Esophagus squamous epithelium (tissue), 5 donors: ENCODE measurements around the gene DDR2. TPM values are rescaled to one million over a fixed set of nuclear protein-coding genes. Genes with fewer than 3 reads are reported as not detected.

ENCODE experiments used
- DNase-seq: peaks from one replicate; lab custom pipeline; 2025; lab: John Stamatoyannopoulos, UW
- H3K27ac ChIP-seq, 4 donors: fragments of 200-600 bp; sonication (generic); one replicate each; pipeline ENCODE4 v1.5.1; 2016 to 2019; ENCODE audit warnings: mild to moderate bottlenecking in 1 of 4
- H3K27me3 ChIP-seq, 4 donors: fragments of 200-600 bp; sonication (generic); 1 replicate in 3 of 4; 2 replicates in 1 of 4; pipeline versions ENCODE4 v1.5.1 to v1.6.0; 2017 to 2021; ENCODE audit warnings: antibody characterized with exemption in 1 of 4
- H3K36me3 ChIP-seq, 3 donors: fragments of 200-600 bp; sonication (generic); one replicate each; pipeline ENCODE4 v1.5.1; 2016 to 2019
- H3K4me1 ChIP-seq, 3 donors: fragments of 200-600 bp; sonication (generic); one replicate each; pipeline ENCODE4 v1.5.1; 2017 to 2019
- H3K4me3 ChIP-seq, 4 donors: fragments of 200-600 bp; sonication (generic); 1 replicate in 3 of 4; 2 replicates in 1 of 4; pipeline ENCODE4 v1.5.1; 2016 to 2019; ENCODE audit warnings: mild to moderate bottlenecking in 2 of 4, moderate library complexity in 1 of 4
- H3K9me3 ChIP-seq, 3 donors: fragments of 200-600 bp; sonication (generic); one replicate each; pipeline ENCODE4 v1.5.1; 2016 to 2019
- CTCF ChIP-seq, 6 experiments: fragments of 450-650 bp in 4 of 6; fragments of 200-600 bp in 2 of 6; sonication (generic) in 2 of 6; IDR thresholded peaks; one replicate each; pipeline ENCODE4 v1.5.1; 2016 to 2019; ENCODE audit warnings: antibody characterized with exemption in 6 of 6, mild to moderate bottlenecking in 4 of 6, moderate library complexity in 4 of 6
- POLR2A ChIP-seq, 4 donors: fragments of 450-650 bp; IDR thresholded peaks; one replicate each; pipeline ENCODE4 v1.6.1; 2017; ENCODE audit warnings: antibody characterized with exemption in 4 of 4, mild to moderate bottlenecking in 4 of 4, moderate library complexity in 3 of 4
- WGBS, 2 donors: methylation state at CpG; one replicate each; pipeline ENCODE4 v1.1.5; 2018; 5-methylcytosine and 5-hydroxymethylcytosine counted together
- intact Hi-C: fragments of 100-400 bp; cut with DNase I; formaldehyde crosslinking; loops from one replicate; pipeline ENCODE4 v1.15.0; 2022
- total RNA-seq, 4 donors: library from RNA; depleted of rRNA; stranded (reverse); fragments of >200 nt; gene quantifications; one replicate each; pipeline ENCODE4 v1.1.0, GENCODE V29; 2016
- donor health status: DM: yes; HTN: yes; CAD: no.

DDR2 gene
- total RNA-seq, 4 donors from 2014 or later = 1.5 to 88.1 (median 15.9) TPM

GRCh38 chr1:162676750-162677149 is 44.5 kb downstream of the DDR2 start:
- H3K27ac ChIP-seq = peak overlapping the region in 3 of 4 donors; percentile 45 to 83 (median 65)
- peaks cover 0 to 58% (median 37%) of the 10 kb centered on the region in 3 donors for H3K4me1 ChIP-seq
- WGBS, 2 donors = 66 to 67% methylated on average over 7 of the region's 7 CpGs
- intact Hi-C loops = no loop called here
- H3K9me3 ChIP-seq = no peaks in the 10 kb centered on the region
- no peak for DNase-seq
- H3K36me3 ChIP-seq = no peaks in the 10 kb centered on the region
- H3K4me3 ChIP-seq = no peak overlapping the region
- TF ChIP-seq CTCF (IDR thresholded peaks at IDR 0.05) = no peak
- H3K27me3 ChIP-seq = no peaks in the 10 kb centered on the region

GRCh38 chr1:162677607-162678371 is 45.5 kb downstream of the DDR2 start:
- TF ChIP-seq CTCF (IDR thresholded peaks at IDR 0.05) = no peak
- H3K4me1 ChIP-seq = peaks cover 0 to 57% (median 36%) of the 10 kb centered on the region in 3 donors
- H3K27ac ChIP-seq = peak overlapping the region in 3 of 4 donors; percentile 45 to 83 (median 65)

GRCh38 chr1:162678439-162678838 is 46.2 kb downstream of the DDR2 start:
- Histone ChIP-seq H3K9me3 (no peaks in the 10 kb centered on the region), H3K4me3 (no peak overlapping the region), H3K27me3 (no peaks in the 10 kb centered on the region), H3K36me3 (no peaks in the 10 kb centered on the region), H3K27ac (peak overlapping the region in 3 of 4 donors; percentile 2 to 65 (median 43)), H3K4me1 (peaks cover 0 to 57% (median 36%) of the 10 kb centered on the region in 3 donors)
- DNase-seq = no peak
- 33 to 57% methylated on average over 1 to 4 of the region's 4 CpGs for WGBS, 2 donors
- intact Hi-C loops = no loop called here
- TF ChIP-seq POLR2A (IDR thresholded peaks at IDR 0.05) = no peak
- TF ChIP-seq CTCF (IDR thresholded peaks at IDR 0.05) = no peak

More at GRCh38 chr1:162677607-162678371, 45.5 kb downstream of the DDR2 start:
- intact Hi-C loops = no loop called here
- H3K36me3 ChIP-seq = no peaks in the 10 kb centered on the region
- no peak for DNase-seq
- H3K27me3 ChIP-seq = no peaks in the 10 kb centered on the region
- WGBS, 2 donors = 59 to 61% methylated on average over 4 of the region's 4 CpGs
- H3K4me3 ChIP-seq = no peak overlapping the region
- no peaks in the 10 kb centered on the region for H3K9me3 ChIP-seq

GRCh38 chr1:162679298-162679697 is 47.0 kb downstream of the DDR2 start:
- Histone ChIP-seq H3K36me3 (no peaks in the 10 kb centered on the region), H3K27me3 (no peaks in the 10 kb centered on the region), H3K4me3 (no peak overlapping the region), H3K27ac (no peak overlapping the region), H3K4me1 (peaks cover 0 to 57% (median 36%) of the 10 kb centered on the region in 3 donors), H3K9me3 (no peaks in the 10 kb centered on the region)
- 0% methylated on average over 1 of the region's 1 CpG for WGBS, 2 donors
- intact Hi-C loops = no loop called here
- no peak for DNase-seq
- TF ChIP-seq CTCF (IDR thresholded peaks at IDR 0.05) (no peak), POLR2A (IDR thresholded peaks at IDR 0.05) (no peak)

GRCh38 chr1:162680419-162681121 is 48.3 kb downstream of the DDR2 start:
- no peak for DNase-seq
- H3K4me1 ChIP-seq = peaks cover 0 to 59% (median 34%) of the 10 kb centered on the region in 3 donors
- intact Hi-C loops = no loop called here
- H3K36me3 ChIP-seq = no peaks in the 10 kb centered on the region
- 62 to 81% methylated on average over 5 of the region's 5 CpGs for WGBS, 2 donors
- H3K9me3 ChIP-seq = no peaks in the 10 kb centered on the region
- no peak overlapping the region for H3K4me3 ChIP-seq
- no peaks in the 10 kb centered on the region for H3K27me3 ChIP-seq
- H3K27ac ChIP-seq = peak overlapping the region in 3 of 4 donors; percentile 7 to 51 (median 50)
- TF ChIP-seq POLR2A (IDR thresholded peaks at IDR 0.05) (no peak), CTCF (IDR thresholded peaks at IDR 0.05) (no peak)
